ENCODE results near the gene GATA6. TPM values are rescaled to one million over a fixed set of nuclear protein-coding genes. Genes with fewer than 3 reads are reported as not detected.

The GATA6 gene
- polyA plus RNA-seq (ENCODE audit: insufficient read length in 4 of 4), result 10 to 100 TPM; 10.3 to 11.8 (median 11.0) TPM

- DNase-seq (ENCODE audit: low read depth in 4 of 4, low spot score in 3 of 4), result peak in 1 of 4 donors; percentile 63
Measured at GRCh38 chr18:22169011-22169888, at the start of gene GATA6. Gene GATA6, plus strand, starts transcription at chr18:22169589. Its CDS starts 1,556 bp downstream, at chr18:22171145.

GRCh38 chr18:22124970-22125369 is 44.4 kb upstream of the GATA6 start:
- DNase-seq (ENCODE audit: low read depth in 4 of 4, low spot score in 3 of 4), result no peak

- DNase-seq (ENCODE audit: low read depth in 4 of 4, low spot score in 3 of 4), result no peak
Measured at GRCh38 chr18:22128954-22129353, 40.4 kb upstream of the GATA6 start.

DNA sequence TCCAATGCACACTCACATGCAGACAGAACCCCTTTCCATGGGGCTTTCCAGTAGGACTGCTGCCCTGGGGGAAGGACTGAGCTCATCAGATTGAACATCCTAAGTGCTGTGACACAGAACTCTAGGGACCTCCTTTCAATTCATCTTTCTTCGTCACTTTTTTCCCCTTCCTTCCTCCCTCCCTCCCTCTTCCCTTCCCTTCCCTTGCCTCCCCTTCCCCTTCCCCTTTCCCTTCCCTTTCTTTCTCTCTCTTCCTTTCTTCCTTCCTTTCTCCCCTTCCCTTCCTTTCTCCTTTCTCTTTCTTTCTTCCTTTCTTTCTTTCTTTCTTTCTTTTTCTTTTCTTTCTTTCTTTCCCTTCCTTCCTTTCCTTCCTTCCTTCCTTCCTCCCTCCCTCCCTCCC is 39.6 kb upstream of the GATA6 start:
- DNase-seq (ENCODE audit: low read depth in 4 of 4, low spot score in 3 of 4), result no peak

DNA sequence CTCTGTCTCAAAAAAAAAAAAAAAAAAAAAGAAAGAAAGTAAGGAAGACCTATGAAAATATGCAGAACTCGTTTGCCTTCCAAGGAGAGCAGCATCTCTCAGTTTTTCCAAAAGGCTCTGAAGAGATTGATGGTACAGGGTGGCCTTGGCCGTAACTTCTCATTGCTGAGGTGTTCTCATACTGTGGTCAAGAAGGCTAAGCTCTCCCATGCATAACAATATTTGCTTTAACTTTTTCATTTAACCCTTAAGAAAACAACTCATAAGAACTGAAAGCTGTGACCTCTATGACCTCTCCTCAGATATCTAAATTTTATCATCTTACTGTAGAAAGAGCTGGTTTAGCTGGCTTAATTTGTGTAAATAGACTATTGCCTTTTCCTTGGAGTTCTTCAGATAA is 37.1 kb upstream of the GATA6 start:
- no peak for DNase-seq (ENCODE audit: low read depth in 4 of 4, low spot score in 3 of 4)

DNA sequence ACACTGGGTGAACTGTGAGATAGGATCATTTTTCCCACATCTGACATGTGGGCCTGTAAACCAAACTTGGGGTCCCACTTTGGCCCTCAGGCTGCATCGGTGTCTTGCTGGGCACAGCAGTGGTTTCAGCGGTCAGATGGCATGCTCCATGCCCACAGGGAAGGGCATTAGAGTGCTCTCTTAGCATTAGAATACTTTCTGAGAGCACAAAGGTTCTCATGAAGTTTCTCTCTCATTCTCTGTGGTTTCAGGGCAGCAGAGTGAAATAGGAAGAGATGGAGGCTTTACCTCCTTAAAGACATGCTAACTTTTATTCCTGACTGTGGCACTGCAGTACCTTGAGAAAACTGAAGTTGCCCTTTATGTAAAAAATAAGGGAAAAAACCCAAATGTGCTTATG is 36.6 kb upstream of the GATA6 start:
- DNase-seq (ENCODE audit: low read depth in 4 of 4, low spot score in 3 of 4), result no peak

DNA sequence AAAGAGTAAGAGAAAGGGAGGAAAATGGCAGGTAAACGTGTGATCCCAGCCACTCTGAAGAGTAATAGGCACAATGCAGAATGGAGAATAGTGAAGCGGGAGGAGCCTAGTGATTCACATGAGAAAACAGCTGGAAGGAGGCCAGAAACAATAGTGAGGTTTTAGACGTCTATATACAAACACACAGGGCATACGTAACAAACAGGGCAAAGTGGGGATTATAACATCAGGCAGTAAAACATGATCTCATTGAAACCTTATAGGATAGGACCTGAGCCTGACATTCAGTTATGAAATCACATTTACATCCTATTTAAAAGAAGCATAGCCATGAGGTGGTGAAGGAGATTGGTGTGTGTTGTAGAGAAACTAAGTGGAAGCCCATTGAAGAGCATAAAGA is 33.0 kb upstream of the GATA6 start:
- no peak for DNase-seq (ENCODE audit: low read depth in 4 of 4, low spot score in 3 of 4)

- no peak for DNase-seq (ENCODE audit: low read depth in 4 of 4, low spot score in 3 of 4)
Measured at GRCh38 chr18:22141211-22141610, 28.2 kb upstream of the GATA6 start.

DNA sequence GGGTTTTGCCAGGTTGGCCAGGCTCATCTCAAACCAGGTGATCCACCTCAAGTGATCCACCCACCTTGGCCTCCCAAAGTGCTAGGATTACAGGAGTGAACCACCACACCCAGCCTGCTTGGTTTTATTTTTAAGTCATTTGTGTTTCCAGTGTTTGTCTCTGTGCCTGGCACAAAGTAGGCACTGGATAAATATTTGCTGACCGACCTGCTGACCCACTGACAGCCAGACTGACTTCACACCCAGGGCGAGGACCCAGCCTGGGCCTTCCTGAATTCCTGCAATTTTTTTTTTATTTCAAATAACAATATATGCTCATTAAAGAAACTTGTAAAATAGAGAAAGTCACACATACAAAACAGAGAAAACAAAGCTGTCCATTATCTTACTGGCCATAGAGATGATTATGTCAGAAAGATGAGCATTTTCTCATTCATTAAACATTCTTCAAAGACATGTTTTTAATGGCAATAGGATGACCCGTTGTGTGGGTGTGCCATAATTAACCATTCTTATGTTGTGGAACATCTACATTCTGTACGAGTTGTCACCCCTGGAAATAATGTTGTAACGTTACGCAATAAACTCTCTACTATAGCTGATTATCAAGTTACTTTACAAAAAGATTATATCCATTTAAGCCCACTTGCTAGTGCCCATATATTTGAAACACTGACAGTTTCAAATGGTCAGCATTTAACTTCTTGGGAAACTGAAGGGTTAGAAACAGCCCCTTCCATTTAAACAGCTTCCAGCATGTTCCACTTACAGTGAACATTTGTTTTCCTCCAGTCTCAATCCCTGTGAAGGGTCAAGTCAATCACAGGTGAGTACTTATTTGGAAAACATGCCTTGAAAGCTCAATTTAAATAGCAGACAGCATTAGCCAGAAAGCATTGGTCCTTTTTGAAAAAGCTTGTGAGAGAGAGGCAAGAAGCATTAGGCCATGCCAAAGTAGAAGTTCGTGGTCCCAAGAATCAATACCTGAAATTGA is 25.7 kb upstream of the GATA6 start:
- DNase-seq (ENCODE audit: low read depth in 4 of 4, low spot score in 3 of 4), result no peak

- no peak for DNase-seq (ENCODE audit: low read depth in 4 of 4, low spot score in 3 of 4)
Measured at GRCh38 chr18:22145160-22145559, 24.2 kb upstream of the GATA6 start.

- no peak for DNase-seq (ENCODE audit: low read depth in 4 of 4, low spot score in 3 of 4)
Measured at GRCh38 chr18:22149710-22150109, 19.7 kb upstream of the GATA6 start.

GRCh38 chr18:22152093-22152492 is 17.3 kb upstream of the GATA6 start:
- no peak for DNase-seq (ENCODE audit: low read depth in 4 of 4, low spot score in 3 of 4)

DNA sequence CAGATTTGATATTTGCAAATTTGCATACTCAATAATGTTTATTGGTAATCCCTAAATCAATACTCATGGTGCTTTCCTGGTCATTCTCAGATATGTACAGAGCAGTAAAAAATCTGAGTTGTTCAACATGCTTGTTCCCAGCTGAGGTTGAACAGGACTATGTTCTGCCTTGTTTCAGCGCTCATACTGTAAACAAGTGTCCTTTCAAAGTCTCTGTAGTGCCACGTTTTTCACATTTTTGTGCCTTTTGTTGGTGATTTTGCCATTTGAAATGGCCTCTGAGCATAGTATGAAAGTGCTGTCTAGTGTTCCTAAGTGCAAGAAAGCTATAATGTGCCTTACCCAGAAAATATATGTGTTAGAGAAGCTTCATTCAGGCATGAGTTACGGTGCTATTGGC is 16.0 kb upstream of the GATA6 start:
- no peak for DNase-seq (ENCODE audit: low read depth in 4 of 4, low spot score in 3 of 4)

DNA sequence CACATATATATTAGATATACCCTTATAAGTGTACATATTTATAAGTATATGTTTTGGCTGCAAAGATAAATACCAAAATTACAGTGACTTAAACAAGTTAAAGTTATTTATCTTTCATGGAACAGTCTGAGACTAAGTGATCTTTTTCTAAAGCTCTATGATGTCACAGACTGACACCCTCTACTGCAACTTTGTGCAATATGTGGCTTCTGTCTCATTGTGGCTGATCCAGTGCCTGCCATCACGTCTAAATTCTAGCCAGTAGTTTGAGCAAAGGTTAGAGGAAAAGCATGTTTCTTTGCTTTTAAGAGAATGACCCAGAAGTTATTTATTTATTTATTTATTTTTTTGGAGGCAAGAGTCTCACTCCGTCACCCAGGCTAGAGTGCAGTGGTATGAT is 13.8 kb upstream of the GATA6 start:
- DNase-seq (ENCODE audit: low read depth in 4 of 4, low spot score in 3 of 4), result no peak

- no peak for DNase-seq (ENCODE audit: low read depth in 4 of 4, low spot score in 3 of 4)
Measured at GRCh38 chr18:22159014-22159413, 10.4 kb upstream of the GATA6 start.

- DNase-seq (ENCODE audit: low read depth in 4 of 4, low spot score in 3 of 4), result no peak
Measured at GRCh38 chr18:22161090-22161489, 8.3 kb upstream of the GATA6 start.

DNA sequence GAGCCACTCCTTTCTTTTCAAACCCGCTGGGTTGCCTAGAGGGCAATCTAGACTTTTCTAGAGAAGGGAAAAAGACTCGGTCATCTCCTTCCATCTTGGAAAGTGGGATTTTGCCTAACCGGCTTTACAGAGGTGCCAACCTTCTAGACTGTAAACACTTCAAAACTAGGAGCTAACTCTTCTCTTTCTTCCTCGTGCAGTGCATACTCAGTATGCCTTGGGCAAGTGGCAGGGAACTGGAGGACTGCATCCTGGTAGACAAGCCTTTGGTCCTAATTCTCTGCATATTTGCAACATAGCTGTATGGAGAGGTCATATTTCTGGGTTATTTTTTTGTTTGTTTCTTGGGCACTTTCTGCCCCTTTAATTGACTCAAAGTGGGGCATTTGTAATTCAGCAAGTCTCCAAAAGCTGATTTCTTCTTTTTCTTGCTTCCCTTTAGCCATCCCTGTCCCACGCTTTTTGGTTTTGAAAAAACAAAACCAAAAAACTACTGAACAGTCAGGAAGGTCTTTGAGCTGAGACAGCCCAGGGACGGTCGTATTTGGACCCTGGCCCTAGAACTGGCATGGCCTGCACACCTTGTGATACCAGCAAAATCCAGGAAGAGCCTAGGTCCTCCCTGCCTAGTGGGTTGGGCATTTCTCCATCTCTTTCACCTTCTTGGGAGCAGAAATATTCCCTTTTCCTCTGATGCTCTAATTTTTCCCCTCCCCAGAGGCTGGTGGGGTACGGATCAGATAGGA is 5.8 kb upstream of the GATA6 start:
- no peak for DNase-seq (ENCODE audit: low read depth in 4 of 4, low spot score in 3 of 4)

- DNase-seq (ENCODE audit: low read depth in 4 of 4, low spot score in 3 of 4), result no peak
Measured at GRCh38 chr18:22164337-22165048, 4.9 kb upstream of the GATA6 start.

GRCh38 chr18:22165049-22165602 is 4.3 kb upstream of the GATA6 start:
- DNase-seq (ENCODE audit: low read depth in 4 of 4, low spot score in 3 of 4), result no peak

DNA sequence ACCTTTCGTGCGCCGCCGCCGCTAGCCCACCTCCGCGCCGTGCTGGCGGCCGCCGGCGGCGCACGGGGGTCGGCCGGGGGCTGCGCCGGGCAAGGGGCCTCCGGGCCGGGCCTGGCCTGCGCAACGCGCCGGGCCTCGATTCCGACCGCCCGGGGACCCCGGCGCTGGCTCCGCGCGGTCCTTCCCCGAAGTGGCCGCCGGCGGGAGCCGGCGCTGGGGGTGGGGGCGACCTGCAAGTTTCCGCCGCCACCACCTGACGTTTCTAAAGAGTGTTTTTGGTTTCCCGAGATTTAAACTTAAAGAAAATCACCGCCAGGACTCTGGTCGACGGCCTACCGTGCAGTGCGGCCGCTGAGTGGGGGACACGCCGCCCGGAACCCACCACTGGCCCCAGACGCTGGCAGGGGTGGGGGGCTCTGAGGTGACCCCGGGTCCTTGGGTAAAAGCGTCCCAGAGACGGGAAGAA is 3.8 kb upstream of the GATA6 start:
- DNase-seq (ENCODE audit: low read depth in 4 of 4, low spot score in 3 of 4), result no peak

All from right renal pelvis (tissue), 4 donors.